HG03457 (cell line): ENCODE measurements around the gene ACSBG1.
"Not testable (repeated sequence)": the region's sequence is repeated elsewhere in the genome, so short reads cannot be mapped to it uniquely, and the experiment has no call there.

Experiments
- ATAC-seq: cut with Tn5 transposase; IDR thresholded peaks from one replicate; pipeline ENCODE4 v1.9.1; 2021; ENCODE audit warnings: moderate number of reproducible peaks; ENCODE audit not compliant: unreplicated experiment

Gene ACSBG1

DNA sequence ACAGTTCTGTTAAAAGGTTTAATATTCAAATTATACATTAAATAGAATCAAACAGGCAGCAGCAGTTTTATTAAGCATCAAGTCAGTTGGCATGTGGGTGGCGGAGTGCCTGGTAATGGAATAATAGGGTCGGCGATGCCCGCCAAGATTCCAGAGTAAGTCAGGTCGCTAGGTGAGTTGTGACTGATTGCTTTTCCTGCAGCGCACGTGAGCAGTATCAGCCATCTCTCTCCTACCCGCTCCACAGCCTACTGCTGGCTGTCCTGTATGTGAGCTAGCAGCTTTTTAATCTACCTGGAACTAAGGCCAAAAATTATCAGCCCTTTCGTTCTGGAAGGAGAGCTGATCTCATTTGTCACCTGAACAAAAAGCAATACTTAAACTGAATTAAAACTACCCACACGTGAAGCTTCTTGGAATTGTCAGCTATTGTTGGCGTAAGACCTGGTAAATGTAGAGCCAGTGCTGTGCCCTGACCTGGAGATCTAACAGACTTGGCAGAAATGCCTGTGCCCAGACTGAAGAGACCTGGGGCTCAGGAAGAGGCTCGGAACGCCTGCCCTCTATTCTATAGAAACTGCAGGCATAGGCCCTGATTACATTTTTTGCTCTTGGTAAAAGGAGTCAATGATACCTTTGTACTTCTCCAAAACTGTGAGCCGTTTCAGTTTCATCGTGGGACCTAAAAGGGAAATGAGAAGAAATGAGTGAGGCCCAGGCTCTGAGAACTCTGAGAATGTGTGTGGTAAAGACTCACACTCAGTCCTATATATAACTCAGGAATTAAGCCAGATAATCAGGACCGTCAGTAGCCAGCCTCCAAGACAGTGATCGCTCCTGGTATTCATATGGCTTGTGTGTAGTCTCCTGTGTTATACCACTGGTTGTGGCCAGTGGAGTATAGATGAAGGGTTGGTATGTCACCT is 63.3 kb downstream of the ACSBG1 start:
- ATAC-seq, result no peak

DNA sequence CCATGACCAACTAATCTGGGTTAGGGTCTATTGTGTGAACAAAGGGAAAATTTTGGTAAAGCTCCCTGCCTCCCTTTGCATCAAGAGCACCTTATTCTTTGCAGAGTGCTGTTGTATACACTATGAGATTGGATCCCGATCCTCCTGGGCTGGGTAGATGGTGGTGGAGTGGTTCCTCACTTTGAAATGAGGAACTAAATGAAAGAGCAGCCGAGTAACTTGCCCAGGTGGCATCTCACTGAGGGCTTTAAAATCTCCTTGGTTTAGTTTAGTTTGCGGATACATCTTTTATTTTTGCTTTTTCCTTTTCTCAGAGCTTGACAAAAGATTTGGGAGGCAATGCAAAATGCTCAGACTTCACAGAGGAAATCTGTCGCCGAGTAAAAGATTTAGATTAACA is 65.8 kb downstream of the ACSBG1 start:
- ATAC-seq, result no peak

DNA sequence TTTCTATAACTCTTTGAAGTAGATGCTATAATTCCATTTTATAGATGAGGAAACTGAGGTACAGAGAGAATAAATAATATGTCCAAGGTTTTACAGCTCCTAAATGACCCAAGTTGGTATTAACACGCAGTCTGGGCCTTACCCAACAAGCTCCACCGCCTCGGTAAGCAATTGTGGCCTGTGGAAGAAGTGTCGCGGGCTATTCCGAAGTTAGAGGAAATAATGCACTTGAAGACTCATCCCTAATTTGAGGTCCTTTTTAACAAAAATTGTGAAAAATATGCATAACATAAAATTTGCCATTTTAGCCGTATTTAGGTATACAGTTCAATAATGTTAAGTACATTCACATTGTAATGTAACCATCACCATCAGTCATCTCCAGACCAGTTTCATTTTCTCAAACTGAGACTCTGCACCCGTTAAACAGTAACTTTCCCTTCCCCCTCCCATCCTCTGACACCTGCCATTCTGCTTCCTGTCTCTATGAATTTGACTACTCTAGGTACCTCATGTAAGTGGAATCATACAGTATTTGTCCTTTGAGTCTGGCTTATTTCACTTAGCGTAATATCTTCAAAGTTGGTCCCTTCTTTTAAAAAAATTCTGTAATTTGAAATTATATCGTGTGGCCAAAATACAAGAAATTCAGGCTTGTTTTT is 67.0 kb downstream of the ACSBG1 start:
- ATAC-seq, result peak; percentile 57

DNA sequence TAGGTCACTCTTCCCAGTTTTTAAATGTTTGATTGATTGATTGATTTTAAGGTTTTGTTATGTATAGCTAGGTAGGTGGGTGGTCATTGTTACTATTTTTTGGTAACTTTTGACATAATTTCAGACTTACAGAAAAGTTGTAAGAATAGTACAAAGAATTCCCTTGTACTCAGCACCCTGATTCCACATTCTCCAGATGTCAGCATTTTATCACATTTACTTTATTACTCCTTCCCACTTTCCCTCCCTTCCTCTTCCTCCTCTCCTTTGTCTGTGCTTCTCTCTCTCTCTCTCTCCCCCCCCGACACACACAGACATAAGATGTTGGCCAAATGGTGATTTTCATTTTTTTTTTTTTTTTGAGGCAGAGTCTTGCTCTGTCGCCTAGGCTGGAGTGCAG is 70.4 kb downstream of the ACSBG1 start:
- no peak for ATAC-seq

DNA sequence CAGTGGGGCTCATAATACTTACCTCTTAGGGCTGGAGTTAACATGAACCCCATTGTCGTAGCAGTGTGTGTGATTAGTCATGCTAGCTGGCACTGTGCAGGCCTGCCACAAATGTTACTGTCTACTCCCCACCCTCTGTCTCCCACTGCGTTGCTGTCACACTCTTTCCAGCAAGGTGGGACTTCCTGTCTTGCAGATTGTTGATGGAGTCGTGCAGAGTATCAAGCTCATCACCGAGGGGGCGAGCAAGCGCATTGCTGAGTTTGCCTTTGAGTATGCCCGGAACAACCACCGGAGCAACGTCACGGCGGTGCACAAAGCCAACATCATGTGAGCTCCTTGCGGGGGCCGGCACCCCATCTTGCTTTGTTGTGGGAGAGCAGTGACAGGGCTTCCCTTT is 72.3 kb downstream of the ACSBG1 start:
- no peak for ATAC-seq

DNA sequence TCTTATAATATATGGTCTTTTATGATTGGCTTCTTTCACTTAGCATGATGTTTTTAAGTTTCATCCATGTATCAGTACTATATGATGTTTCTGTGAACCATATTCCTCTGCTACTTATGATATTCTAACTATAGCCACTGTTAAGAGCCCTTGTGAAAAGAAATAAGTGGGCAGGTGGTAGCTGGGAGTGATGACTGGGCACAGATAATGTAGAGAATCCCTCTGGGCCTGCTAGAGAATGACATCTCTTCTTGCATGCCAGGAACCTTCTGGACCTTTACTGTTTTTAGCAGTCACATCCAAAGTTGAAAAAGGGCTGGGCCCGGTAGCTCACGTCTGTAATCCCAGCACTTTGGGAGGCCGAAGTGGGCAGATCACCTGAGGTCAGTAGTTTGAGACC is 75.0 kb downstream of the ACSBG1 start:
- ATAC-seq, result no peak

DNA sequence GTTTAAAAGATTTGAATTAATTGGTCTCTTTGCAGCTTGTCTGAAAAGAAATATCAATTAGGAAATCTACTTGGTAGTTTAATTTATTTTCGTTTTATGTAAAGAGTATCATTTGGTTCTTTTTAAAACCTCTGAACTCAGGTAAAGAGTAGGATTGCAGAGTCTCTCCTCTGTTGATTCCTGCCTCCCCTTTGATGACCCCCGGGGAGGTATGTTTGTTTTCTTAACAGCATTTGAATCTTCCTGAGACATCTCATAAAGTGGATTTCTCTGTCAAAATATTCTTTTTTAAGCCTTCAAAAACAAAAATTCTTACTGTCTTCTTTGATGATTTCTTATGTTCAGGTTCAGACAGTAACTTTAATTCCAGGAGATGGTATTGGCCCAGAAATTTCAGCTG is 77.2 kb downstream of the ACSBG1 start:
- no peak for ATAC-seq

DNA sequence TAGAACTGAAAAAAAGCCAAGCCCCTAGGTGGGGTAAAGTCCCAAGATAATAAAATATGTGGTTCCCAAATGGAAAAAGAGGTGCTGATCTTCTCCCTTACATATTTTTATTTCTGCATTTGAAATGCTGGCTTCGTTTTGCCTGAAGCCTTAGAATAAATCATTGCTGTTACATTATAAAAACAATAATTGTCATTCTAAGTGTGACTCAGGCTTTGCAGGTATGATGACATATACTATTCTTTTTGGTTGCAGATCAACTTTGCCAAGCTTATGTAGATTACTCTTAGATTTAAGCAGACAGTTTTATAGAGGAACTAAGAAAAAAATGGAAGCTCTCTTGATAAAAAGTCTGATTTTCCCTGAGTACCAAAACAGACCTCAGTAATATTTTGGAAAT is 77.7 kb downstream of the ACSBG1 start:
- ATAC-seq, result no peak

DNA sequence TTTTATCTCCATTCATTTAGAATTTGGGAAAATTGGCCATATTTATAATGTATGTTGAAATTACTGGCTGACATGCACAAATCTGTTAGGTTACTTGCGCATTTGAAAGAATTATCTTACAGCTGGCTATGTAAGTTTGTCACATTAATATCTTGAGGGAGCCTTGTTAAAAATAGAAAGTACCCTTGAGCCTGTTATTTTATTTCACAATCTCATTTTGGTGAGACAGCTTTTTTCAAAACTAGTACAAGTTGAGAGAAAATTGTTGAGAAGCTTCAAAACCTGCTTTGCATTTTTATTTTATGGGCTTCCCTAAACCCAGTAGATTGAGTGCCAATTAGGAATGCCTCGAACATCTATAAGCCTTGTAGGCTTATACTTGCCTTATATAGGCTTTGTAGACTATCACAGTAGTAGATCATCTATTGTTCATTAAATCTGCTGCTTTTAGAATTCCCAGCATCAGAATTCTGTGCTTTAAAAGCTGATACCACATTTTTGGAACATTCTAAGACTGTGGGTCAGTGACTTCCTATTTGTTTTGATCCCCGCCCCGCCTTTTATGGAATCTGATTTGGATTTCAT is 78.9 kb downstream of the ACSBG1 start:
- no peak for ATAC-seq

DNA sequence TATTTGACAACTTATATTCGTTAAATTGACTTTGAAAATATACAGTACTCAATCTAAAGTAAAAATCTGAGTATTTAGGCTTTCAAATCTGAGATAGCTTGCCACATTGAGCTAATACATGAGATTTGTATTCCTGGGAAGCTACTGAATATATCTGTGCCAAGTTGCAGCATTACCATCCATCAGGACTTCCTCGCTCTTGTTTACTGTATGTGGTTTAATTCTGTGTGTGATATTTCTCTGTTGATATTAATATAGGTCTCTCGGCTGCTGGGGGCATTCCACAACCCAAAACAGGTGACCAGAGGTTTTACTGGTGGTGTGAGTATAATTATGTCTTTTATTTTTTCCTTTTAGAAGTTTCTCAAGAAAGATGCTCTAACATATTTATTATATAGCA is 79.4 kb downstream of the ACSBG1 start:
- no peak for ATAC-seq

DNA sequence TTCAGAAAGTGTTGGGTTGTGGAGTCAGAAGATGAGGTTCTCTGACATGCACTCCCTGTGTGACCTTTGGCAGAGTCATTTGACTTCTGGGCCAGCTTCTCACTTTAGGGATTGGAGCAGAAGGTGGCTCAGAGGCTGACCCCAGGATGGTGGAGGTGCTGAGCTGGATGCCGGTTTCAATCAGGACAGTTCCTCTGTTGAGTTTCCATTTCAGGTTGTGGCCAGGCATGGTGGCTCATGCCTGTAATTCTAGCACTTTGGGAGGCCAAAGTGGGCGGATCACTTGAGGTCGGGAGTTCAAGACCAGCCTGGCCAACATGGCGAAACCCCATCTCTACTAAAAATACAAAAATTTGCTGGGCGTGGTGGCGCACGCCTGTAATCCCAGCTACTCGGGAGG is 83.3 kb downstream of the ACSBG1 start:
- ATAC-seq, result not testable (repeated sequence)

DNA sequence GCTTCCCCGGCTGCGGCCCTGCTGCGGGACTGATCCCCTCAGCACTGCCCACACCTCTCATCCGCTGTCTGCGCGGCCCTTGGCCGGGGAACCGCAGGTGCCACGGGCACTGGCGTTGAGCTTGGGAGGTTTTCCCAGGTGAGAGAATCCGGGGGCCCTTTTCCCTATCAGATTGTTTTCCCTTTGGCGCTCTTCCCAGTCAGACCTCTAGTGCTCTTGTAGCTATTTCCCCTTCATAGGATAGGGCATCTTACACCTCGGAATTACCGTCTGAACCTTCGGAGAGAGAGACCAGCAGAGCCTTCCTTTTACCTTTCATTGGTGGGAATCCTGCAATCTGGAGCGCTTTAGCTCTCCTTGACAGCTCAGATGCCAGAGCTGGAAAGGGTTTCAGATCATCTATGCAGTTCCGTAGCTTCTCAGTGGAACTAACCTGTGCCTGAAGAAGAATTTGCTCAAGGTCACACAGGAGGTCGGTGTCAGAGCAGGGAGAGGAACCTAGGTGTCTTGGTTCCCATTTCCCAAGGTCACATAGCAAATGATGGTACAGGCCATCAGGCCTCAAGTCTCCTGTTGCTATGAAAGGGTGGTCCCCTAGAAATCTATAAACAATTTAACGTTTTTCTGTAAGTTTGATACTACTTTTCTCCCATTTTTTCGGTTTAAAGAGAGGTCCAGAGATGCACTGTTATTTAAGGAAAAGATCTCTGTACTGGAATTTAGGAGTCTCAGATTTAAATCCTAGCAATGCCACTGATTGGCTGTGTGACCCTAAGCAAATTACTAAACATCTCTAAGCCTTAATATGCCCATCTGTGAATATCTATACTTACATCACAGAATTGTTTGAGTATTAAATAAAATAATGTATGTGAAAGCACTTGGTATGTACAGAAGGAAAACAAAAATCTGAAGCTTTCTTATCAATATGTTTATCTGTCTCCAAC is 84.3 kb downstream of the ACSBG1 start:
- no peak for ATAC-seq

DNA sequence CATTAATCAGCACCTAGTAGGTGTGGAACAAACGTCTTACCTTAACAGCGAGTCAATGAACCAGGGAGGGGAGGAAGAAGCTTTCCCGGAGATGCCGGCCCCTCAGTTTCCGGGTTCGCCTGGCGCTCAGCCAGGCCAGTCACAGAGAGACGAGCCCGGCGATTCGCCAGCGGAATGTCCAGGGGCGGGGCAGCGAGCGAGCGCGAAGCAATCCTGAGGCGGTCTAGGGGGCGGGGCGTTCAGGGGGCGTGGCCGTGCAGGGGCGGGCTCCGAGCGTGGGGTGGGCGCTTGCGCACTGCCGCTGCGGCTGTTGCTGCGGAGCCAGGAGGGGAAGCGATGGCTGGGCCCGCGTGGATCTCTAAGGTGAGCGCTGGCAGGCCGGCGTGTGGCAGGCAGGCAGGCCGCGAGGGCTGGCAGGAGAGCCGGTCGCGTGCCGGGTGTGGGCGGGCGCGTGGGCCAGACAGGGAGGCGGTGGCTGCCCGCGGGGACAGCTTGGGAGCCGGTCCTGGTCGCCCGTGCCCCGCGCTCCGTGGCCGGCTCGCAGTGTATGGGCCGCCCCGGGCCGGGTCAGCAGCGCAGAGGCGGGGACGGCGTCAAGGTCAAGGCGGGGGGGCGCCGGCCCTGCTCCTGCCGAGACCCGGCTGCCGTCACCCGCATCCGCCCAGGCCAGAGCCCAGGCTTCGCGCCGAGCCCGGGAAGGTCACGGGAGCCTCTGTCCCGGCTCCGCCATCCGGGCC is 85.1 kb downstream of the ACSBG1 start, which contains the start of gene IDH3A:
IDH3A (plus strand) TSS at position 295 of the 737 bp plus-strand sequence; CDS start at position 337, 42 bp downstream.
- ATAC-seq, result peak; percentile 58

DNA sequence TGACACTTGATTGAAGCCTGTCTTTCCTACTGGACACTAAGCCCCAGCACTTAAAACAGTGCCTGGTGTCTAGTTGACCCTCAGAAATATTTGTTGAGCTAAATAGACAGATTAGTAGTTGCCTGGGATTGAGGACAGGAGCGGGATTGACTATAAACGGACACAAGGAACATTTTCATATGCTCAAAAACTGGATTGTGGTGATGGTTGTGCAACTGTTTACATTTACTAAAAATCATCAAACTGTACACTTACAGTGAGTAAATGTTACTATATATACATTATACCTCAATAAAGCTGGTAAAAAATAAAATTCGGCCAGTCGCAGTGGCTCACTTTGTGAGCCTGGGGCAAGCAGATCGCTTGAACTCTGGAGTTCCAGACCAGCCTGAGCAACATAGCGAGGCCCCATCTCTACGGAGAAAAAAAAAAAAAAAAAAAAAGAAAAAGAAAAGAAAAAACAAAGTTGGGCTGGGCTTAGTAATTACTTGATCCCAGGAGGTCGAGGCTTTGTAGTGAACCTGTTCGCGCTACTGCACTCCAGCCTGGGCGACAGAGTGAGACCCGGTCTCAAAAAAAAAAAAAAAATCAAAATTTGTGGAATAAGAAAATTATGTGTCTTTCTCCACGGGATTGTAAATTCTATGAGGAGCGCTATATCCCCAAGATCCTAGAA is 85.8 kb downstream of the ACSBG1 start:
- ATAC-seq, result no peak

DNA sequence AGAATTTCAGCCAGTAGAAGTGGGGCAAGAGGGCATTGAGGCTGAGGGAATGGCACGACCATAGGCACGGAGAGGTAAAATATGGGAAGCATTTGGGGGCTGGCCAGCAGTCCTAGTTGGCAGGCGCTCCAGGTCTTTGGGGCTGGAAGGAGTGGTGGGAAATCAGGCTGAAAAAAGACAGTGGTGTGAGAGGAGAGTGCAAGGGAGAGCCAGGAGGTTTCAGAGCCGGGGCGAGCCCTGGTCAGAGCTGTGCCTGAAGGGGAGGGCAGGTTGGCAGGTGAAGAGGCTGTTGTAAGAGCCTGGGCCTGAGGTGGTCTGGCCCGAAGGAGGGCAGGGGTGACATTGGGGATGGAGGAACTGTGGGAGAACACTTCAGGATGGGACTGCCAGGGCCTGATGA is 86.8 kb downstream of the ACSBG1 start:
- ATAC-seq, result no peak

DNA sequence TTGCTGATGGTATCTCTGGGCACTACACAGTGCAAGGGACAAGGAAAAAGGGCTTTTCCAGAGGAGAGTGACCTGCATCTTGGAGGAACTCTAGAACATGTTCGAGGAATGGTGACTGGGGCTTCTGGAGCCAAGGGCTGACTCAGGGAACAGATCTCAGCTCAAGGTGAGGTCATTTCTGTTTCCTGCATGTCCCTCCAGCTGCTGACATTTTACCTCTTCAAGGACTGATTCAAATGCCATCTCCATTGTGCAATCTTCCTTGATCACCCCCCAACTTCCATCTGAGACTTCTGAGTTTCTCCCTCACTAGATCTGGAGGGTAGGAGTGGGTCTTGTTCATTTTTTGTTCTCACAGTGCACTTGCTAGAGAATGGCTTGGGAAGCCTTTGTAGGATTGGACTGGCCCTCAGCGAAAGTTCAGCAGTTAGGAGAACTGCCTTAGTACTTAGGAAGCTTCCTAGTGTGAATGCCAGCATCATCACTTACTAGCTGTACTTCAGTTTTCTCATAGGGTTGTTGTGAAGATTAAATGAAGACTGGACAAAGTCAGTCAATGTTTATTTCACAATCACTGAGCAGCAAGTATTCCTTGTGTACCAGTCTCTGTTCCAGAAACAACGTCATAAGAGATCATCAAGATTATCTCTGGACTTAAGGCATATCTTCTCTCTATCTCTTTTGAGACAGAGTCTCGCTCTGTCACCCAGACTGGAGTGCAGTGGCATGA is 87.8 kb downstream of the ACSBG1 start:
- no peak for ATAC-seq

DNA sequence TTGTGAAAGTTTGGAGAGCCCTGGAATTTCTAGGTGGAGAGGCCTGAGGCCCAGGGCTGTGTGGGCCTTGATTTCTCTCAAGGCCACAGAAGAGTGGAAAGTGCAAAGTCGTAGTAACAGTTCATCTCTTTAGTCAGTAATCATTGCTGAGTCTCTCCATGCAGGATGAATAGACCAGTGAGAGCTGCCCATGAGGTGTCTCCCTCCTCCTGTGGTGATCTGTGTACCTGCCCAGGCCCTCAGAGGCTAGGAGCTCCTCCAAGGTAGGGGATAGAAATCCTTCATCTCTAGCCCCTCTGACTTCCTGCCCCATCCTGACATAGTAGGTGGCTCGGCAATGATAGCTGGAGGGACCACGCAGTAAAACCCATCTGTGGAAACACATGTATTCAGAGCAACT is 92.0 kb downstream of the ACSBG1 start:
- ATAC-seq, result no peak

DNA sequence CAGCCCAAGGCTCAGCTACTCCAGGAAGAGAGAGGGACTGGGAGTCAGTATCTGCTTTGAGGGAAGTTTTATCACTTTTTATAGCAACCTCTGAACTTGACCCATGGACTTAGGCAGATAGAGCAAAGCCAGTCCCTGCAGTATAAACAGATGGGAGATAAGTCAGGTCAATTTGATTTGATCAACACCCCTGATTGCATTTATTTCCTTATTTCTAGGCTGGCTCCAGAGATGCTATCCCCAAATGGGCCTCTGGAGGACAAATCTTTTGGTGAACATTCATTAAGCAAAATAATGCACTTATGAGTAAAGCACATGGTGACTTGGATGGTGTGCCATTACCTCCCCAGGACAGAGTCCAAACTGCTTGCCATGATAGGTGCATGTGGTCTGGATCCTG is 94.1 kb downstream of the ACSBG1 start:
- ATAC-seq, result no peak

DNA sequence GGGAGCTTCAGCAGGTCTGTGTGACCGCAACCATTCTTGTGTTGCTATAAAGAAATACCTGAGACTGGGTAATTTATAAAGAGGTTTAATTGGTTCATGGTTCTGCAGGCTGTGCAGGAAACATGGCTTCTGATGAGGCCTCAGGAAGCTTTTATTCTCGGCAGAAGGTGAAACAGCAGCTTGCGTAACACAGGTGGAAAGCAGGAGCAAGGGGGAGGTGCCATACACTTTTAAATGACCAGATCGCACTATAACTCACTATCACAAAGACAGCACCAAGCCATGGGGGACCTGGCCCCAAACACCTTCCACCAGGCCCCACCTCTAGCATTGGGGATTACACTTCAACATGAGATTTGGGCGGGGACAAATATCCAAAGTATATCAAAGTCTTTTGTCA is 94.8 kb downstream of the ACSBG1 start:
- no peak for ATAC-seq
